Measurements from ENCODE around the gene MYO18A.

MYO18A gene

GRCh38 chr17:29143894-29144293 is 36.3 kb downstream of the MYO18A start:
- Histone ChIP-seq H3K4me1 (ENCODE audit: insufficient read depth, insufficient read length) (peaks cover 15% of the 10 kb centered on the region), H3K36me3 (ENCODE audit: insufficient read depth, insufficient read length, low read length) (no peaks in the 10 kb centered on the region), H3K9me3 (ENCODE audit: insufficient read depth, low read length) (no peaks in the 10 kb centered on the region), H3K9ac (ENCODE audit: insufficient read length, low read depth) (no peak overlapping the region), H3K27me3 (ENCODE audit: insufficient read depth, insufficient read length) (no peaks in the 10 kb centered on the region), H3K4me3 (ENCODE audit: insufficient read length, low read depth) (no peak overlapping the region)
- TF ChIP-seq YY1 (IDR thresholded peaks at IDR 0.05; ENCODE audit: insufficient read depth, insufficient read length) (no peak), ZNF274 (IDR thresholded peaks at IDR 0.05; ENCODE audit: low read depth, low read length) (no peak), SUZ12 (IDR thresholded peaks at IDR 0.05; ENCODE audit: extremely low read depth, insufficient read depth, insufficient read length) (no peak)
- DNase-seq (ENCODE audit: low read depth, low spot score), result no peak

DNA sequence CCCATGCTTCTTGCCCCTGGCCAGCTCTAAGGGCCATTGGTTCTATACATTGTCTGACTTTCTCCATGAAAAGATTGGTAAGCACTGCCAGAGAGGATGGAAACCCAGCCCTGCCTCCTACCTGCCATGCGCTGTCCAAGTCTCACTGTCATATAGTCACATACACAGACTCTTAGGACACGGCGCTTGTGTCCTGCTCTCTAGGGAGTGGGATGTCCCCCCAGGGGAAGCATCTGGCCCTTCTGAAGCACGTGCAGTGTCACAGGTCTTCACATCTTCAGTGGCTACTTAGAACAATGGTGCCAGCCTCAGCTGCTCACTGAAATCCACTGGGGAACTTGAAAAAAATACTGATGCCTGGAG is 38.7 kb downstream of the MYO18A start:
- Histone ChIP-seq H3K27me3 (ENCODE audit: insufficient read depth, insufficient read length) (no peaks in the 10 kb centered on the region), H3K4me3 (ENCODE audit: insufficient read length, low read depth) (no peak overlapping the region), H3K36me3 (ENCODE audit: insufficient read depth, insufficient read length, low read length) (peaks cover 5% of the 10 kb centered on the region), H3K4me1 (ENCODE audit: insufficient read depth, insufficient read length) (peaks cover 17% of the 10 kb centered on the region), H3K9me3 (ENCODE audit: insufficient read depth, low read length) (no peaks in the 10 kb centered on the region), H3K9ac (ENCODE audit: insufficient read length, low read depth) (no peak overlapping the region)
- no peak for DNase-seq (ENCODE audit: low read depth, low spot score)
- TF ChIP-seq YY1 (IDR thresholded peaks at IDR 0.05; ENCODE audit: insufficient read depth, insufficient read length) (no peak), ZNF274 (IDR thresholded peaks at IDR 0.05; ENCODE audit: low read depth, low read length) (no peak), SUZ12 (IDR thresholded peaks at IDR 0.05; ENCODE audit: extremely low read depth, insufficient read depth, insufficient read length) (no peak)

GRCh38 chr17:29140631-29141513 is 39.3 kb downstream of the MYO18A start:
- Histone ChIP-seq H3K36me3 (ENCODE audit: insufficient read depth, insufficient read length, low read length) (peaks cover 6% of the 10 kb centered on the region), H3K4me3 (ENCODE audit: insufficient read length, low read depth) (no peak overlapping the region), H3K4me1 (ENCODE audit: insufficient read depth, insufficient read length) (peaks cover 17% of the 10 kb centered on the region), H3K9me3 (ENCODE audit: insufficient read depth, low read length) (no peaks in the 10 kb centered on the region), H3K27me3 (ENCODE audit: insufficient read depth, insufficient read length) (no peaks in the 10 kb centered on the region), H3K9ac (ENCODE audit: insufficient read length, low read depth) (peak overlapping the region; percentile 16)
- no peak for DNase-seq (ENCODE audit: low read depth, low spot score)
- TF ChIP-seq SUZ12 (IDR thresholded peaks at IDR 0.05; ENCODE audit: extremely low read depth, insufficient read depth, insufficient read length) (no peak), ZNF274 (IDR thresholded peaks at IDR 0.05; ENCODE audit: low read depth, low read length) (no peak), YY1 (IDR thresholded peaks at IDR 0.05; ENCODE audit: insufficient read depth, insufficient read length) (no peak)

DNA sequence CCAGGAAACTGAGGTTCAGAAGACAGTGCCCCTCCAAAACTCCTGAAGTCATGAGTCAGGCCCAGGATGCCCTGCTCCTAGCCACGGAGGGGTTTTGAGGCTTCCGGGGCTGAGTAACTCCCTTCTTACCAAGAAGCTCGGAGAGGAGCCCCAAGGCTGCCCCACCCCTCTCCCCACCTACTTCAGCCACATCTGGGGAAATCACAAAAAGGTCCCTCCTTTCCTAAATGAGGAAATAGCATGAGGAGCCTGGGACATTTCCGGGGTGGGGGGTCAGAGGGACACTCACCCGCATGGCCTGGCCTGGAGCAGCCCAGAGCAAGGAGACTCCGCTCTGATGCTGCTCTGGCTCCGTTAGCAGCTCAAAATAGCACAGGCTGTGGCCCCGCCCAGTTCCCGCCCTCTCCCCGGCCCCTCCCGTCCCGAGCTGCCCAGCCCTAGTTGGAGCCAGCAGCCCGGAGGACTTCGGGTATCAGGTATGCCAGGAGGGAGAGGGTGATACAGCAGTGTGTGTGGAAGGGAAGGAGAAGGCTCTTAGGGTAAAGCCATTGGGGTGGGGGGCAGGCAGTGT is 40.1 kb downstream of the MYO18A start:
- H3K36me3 ChIP-seq (ENCODE audit: insufficient read depth, insufficient read length, low read length), result peaks cover 6% of the 10 kb centered on the region
- H3K4me1 ChIP-seq (ENCODE audit: insufficient read depth, insufficient read length), result peaks cover 17% of the 10 kb centered on the region
- H3K27me3 ChIP-seq (ENCODE audit: insufficient read depth, insufficient read length), result no peaks in the 10 kb centered on the region
- no peak for TF ChIP-seq SUZ12 (IDR thresholded peaks at IDR 0.05; ENCODE audit: extremely low read depth, insufficient read depth, insufficient read length)
- peak overlapping the region; percentile 33 for H3K9ac ChIP-seq (ENCODE audit: insufficient read length, low read depth)
- no peaks in the 10 kb centered on the region for H3K9me3 ChIP-seq (ENCODE audit: insufficient read depth, low read length)
- H3K4me3 ChIP-seq (ENCODE audit: insufficient read length, low read depth), result no peak overlapping the region
- DNase-seq (ENCODE audit: low read depth, low spot score), result no peak

DNA sequence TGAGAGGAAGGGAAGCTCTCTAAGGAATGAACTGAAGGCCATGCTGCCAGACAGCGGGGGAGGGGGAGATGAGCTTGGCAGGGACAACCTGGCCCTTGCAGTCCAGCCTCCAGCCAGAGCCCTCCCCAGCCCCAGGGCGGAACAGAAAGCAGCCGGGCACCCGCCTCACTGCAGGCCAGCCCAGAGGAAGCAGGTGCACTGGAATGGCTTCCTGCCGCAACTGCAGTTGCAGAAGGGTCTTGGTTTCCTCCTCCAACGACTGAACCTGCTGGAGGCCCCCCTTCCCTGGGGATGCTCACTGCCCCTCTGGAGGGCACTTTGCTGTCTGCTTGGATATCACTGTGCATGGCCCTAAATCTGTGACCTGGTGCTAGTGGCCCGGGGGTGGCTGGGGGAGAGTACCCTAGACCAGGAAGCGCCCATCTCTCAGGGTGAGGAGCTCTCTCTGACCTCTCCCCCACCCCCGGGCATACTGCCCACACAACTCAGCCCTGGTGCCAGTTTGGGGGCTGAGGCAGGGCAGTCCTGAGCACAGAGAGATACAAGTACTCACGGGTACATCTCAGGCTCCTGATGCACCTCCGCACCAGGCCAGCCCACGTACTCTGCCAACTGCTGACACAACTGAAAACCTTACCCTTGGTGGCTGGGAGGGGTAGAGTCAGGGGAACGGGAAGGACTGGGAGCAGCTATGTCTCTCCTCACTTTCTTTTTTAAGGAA is 41.1 kb downstream of the MYO18A start:
- TF ChIP-seq ZNF274 (IDR thresholded peaks at IDR 0.05; ENCODE audit: low read depth, low read length) (no peak), YY1 (IDR thresholded peaks at IDR 0.05; ENCODE audit: insufficient read depth, insufficient read length) (no peak), SUZ12 (IDR thresholded peaks at IDR 0.05; ENCODE audit: extremely low read depth, insufficient read depth, insufficient read length) (no peak)
- Histone ChIP-seq H3K27me3 (ENCODE audit: insufficient read depth, insufficient read length) (no peaks in the 10 kb centered on the region), H3K4me1 (ENCODE audit: insufficient read depth, insufficient read length) (peaks cover 17% of the 10 kb centered on the region), H3K36me3 (ENCODE audit: insufficient read depth, insufficient read length, low read length) (peaks cover 6% of the 10 kb centered on the region), H3K9me3 (ENCODE audit: insufficient read depth, low read length) (no peaks in the 10 kb centered on the region), H3K4me3 (ENCODE audit: insufficient read length, low read depth) (peak overlapping the region; percentile 0), H3K9ac (ENCODE audit: insufficient read length, low read depth) (peak overlapping the region; percentile 33)
- DNase-seq (ENCODE audit: low read depth, low spot score), result no peak

GRCh38 chr17:29138184-29138955 is 41.8 kb downstream of the MYO18A start:
- H3K9ac ChIP-seq (ENCODE audit: insufficient read length, low read depth), result peak overlapping the region; percentile 10
- no peak overlapping the region for H3K4me3 ChIP-seq (ENCODE audit: insufficient read length, low read depth)

More at GRCh38 chr17:29138184-29138955, 41.8 kb downstream of the MYO18A start:
- TF ChIP-seq YY1 (IDR thresholded peaks at IDR 0.05; ENCODE audit: insufficient read depth, insufficient read length) (no peak), ZNF274 (IDR thresholded peaks at IDR 0.05; ENCODE audit: low read depth, low read length) (no peak), SUZ12 (IDR thresholded peaks at IDR 0.05; ENCODE audit: extremely low read depth, insufficient read depth, insufficient read length) (no peak)
- no peak for DNase-seq (ENCODE audit: low read depth, low spot score)
- Histone ChIP-seq H3K36me3 (ENCODE audit: insufficient read depth, insufficient read length, low read length) (peaks cover 6% of the 10 kb centered on the region), H3K27me3 (ENCODE audit: insufficient read depth, insufficient read length) (no peaks in the 10 kb centered on the region), H3K4me1 (ENCODE audit: insufficient read depth, insufficient read length) (peaks cover 19% of the 10 kb centered on the region), H3K9me3 (ENCODE audit: insufficient read depth, low read length) (no peaks in the 10 kb centered on the region)
